Naive B cell (primary cell): ENCODE data around the gene GUK1. TPM values are rescaled to one million over a fixed set of nuclear protein-coding genes. Genes with fewer than 3 reads are reported as not detected.

ENCODE experiments used
- ATAC-seq, 2 donors: fragments of 150-1000 bp; cut with Tn5 transposase; 2 replicates each; pipeline ENCODE4 v1.10.0; 2021; ENCODE audit warnings: low read depth in 2 of 2, mild to moderate bottlenecking in 2 of 2, moderate library complexity in 2 of 2
- DNase-seq: peaks from one replicate; pipeline ENCODE4 v3.0.0; 2022
- H3K27ac Mint-ChIP-seq, 6 donors: one replicate each; pipeline ENCODE4 v1.8.0; 2020 to 2022; ENCODE audit warnings: mild to moderate bottlenecking in 6 of 6, mixed read lengths in 6 of 6, moderate library complexity in 5 of 6, inconsistent platforms in 2 of 6
- H3K27me3 Mint-ChIP-seq, 3 donors: one replicate each; pipeline ENCODE4 v1.8.0; 2021 to 2022; ENCODE audit warnings: mixed read lengths in 3 of 3, mild to moderate bottlenecking in 1 of 3
- H3K36me3 Mint-ChIP-seq, 2 donors: one replicate each; pipeline ENCODE4 v1.8.0; 2020 to 2022; ENCODE audit warnings: mixed read lengths in 2 of 2, inconsistent platforms in 1 of 2, mild to moderate bottlenecking in 1 of 2
- H3K4me1 Mint-ChIP-seq, 3 donors: one replicate each; pipeline ENCODE4 v1.8.0; 2020 to 2022; ENCODE audit warnings: mixed read lengths in 3 of 3, inconsistent platforms in 1 of 3, mild to moderate bottlenecking in 1 of 3, moderate library complexity in 1 of 3
- H3K4me3 Mint-ChIP-seq, 8 donors: one replicate each; pipeline ENCODE4 v1.8.0; 2020 to 2022; ENCODE audit warnings: mild to moderate bottlenecking in 8 of 8, mixed read lengths in 8 of 8, moderate library complexity in 8 of 8, inconsistent platforms in 2 of 8
- H3K9me3 Mint-ChIP-seq, 7 donors: one replicate each; pipeline ENCODE4 v1.8.0; 2020 to 2022; ENCODE audit warnings: mixed read lengths in 7 of 7, mild to moderate bottlenecking in 5 of 7, inconsistent platforms in 2 of 7, moderate library complexity in 1 of 7
- polyA plus RNA-seq, 6 donors: library from polyadenylated mRNA; unstranded; fragments of 300-500 nt; fragmentation: Illumina TruSeq; gene quantifications; one replicate each; pipeline ENCODE4 v1.2.3, GENCODE V29; 2021; ENCODE audit warnings: low read depth in 6 of 6

The GUK1 gene
- polyA plus RNA-seq, 6 donors from 2014 or later: 190 to 350 (median 220) TPM

DNA sequence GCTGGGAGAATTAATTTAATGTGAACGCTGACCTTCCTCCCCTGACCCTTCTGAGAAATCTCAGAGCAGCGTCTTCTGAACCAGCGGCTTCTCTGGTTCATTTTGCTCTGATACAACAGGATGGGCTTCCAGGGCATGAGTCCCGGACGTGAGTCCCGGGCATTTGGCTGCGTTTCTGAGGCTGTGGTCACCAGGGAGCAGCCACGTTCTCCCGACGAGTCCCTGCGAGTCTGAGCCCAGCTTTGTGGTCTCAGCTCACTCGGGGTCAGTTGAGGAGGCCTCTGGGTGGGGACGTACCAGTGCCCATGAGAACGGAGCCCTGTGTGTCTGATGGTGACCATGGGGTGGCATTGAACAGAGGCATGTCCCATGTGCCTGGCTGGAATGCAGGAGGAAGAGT lies 50.1 kb downstream of the GUK1 start:
- no peak for ATAC-seq
- H3K9me3 Mint-ChIP-seq: peaks cover 0 to 6% (median 0%) of the 10 kb centered on the region in 7 donors
- H3K27me3 Mint-ChIP-seq: no peaks in the 10 kb centered on the region
- H3K4me3 Mint-ChIP-seq: no peak overlapping the region
- no peak for DNase-seq
- peaks cover 0 to 4% (median 0%) of the 10 kb centered on the region in 3 donors for H3K4me1 Mint-ChIP-seq
- H3K27ac Mint-ChIP-seq: no peak overlapping the region
- H3K36me3 Mint-ChIP-seq: peaks cover under 1 to 1% of the 10 kb centered on the region in 2 donors

DNA sequence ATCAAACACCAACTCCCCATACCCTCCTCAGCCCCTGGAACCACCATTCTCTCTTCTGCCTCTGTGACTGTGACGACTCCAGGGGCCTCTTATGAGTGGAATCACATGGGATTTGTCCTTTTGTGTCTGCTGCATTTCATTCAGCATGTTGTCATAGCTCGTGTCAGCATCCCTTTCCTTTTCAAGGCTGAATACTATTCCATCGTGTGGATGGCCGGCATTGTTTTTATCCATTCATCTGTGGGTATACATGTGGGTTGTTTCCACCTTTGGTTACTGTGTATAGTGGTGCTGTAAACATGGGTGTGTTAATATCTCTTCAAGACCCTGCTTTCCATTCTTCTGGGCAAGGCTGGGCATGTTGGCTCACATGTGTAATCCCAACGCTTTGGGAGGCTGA lies 50.7 kb downstream of the GUK1 start:
- H3K4me3 Mint-ChIP-seq: no peak overlapping the region
- H3K36me3 Mint-ChIP-seq: peaks cover 6 to 7% of the 10 kb centered on the region in 2 donors
- no peak for DNase-seq
- H3K4me1 Mint-ChIP-seq: peaks cover 0 to 4% (median 0%) of the 10 kb centered on the region in 3 donors
- no peak for ATAC-seq
- no peaks in the 10 kb centered on the region for H3K27me3 Mint-ChIP-seq
- peaks cover 0 to 6% (median 0%) of the 10 kb centered on the region in 7 donors for H3K9me3 Mint-ChIP-seq
- H3K27ac Mint-ChIP-seq: peak overlapping the region in 1 of 6 donors; percentile 26

- Mint-ChIP-seq H3K4me1 (peaks cover 0 to 4% (median 0%) of the 10 kb centered on the region in 3 donors), H3K27ac (no peak overlapping the region), H3K4me3 (no peak overlapping the region), H3K27me3 (no peaks in the 10 kb centered on the region), H3K36me3 (peaks cover 25 to 36% of the 10 kb centered on the region in 2 donors), H3K9me3 (peaks cover 4 to 19% (median 9%) of the 10 kb centered on the region in 7 donors)
- ATAC-seq (no peak), DNase-seq (no peak)
Observed at GRCh38 chr1:228194436-228194835, 54.4 kb downstream of the GUK1 start.

DNA sequence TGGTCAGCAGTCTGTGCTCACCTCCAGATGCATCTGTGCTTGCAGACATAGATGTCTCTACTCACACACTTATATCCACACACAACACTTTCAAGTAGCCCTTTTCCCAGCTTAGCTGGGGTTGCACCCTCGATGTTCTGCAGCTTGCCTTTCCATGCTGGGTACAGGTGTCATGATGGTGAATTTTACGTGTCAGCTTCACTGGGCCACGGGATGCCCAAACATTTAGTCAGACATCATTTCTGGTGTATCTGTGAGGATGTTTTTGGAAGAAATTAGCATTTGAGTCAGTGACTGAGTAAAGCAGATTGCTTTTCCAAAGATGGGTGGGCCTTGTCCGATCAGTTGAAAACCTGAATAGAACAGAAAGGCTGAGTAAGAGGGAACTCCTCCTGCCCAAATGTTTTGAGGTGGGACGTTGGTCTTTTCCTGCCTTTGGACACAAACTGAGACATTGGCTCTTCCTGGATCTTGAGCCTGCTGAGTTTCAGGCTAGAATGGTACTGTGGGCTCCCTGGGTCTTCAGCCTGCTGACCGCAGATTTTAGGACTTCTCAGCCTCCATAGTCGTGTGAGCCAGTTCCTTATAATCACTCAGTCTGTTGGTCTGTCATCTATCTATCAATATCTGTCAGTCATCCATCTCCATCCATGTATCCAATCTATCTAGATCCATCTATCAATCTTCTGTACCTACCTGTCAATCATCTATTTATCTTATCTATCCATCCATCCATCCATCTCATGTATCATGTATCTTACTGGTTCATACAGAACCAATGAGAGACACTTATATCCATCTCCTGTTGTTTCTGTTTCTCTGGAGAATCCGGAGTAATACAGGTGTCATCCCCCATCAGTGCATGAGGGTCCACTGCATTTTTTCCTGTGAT lies 55.1 kb downstream of the GUK1 start:
- Mint-ChIP-seq H3K4me1 (peaks cover 0 to 4% (median 0%) of the 10 kb centered on the region in 3 donors), H3K27ac (peak overlapping the region in 1 of 6 donors; percentile 0), H3K27me3 (no peaks in the 10 kb centered on the region), H3K9me3 (peaks cover 8 to 24% (median 14%) of the 10 kb centered on the region in 7 donors), H3K36me3 (peaks cover 30 to 43% of the 10 kb centered on the region in 2 donors), H3K4me3 (no peak overlapping the region)
- ATAC-seq (no peak), DNase-seq (no peak)

DNA sequence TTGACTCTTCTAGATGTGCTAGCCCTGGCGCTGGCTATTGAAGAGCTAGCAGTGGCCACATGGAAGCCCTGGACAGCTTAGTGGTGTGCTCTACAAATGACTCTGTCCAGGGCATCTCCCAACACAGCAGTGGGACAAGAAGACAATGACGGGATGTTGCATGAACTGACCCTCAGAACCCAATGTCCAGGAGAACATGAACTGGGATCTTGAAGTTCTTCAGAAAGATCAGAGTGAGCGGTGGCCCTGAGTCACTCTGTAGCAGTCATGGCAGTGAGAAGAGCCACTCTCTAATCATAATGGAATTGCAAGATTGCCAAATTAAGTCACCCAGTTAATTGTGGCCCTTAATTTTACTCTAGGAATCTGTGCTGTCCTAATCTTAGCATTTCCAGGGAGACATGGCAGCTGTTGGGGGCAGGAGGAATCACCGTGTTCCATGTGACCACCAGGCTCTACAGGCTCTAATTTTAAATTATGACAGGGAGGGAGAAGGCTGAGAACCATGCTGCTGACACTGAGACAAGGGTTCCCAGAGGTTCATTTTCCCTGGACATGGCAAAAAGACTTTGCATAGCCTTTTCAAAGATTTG lies 57.6 kb downstream of the GUK1 start:
- no peak overlapping the region for H3K27ac Mint-ChIP-seq
- DNase-seq (no peak), ATAC-seq (no peak)
- H3K36me3 Mint-ChIP-seq: peaks cover 30 to 45% of the 10 kb centered on the region in 2 donors
- peaks cover 8 to 33% (median 17%) of the 10 kb centered on the region in 7 donors for H3K9me3 Mint-ChIP-seq
- no peaks in the 10 kb centered on the region for H3K27me3 Mint-ChIP-seq
- H3K4me1 Mint-ChIP-seq: no peaks in the 10 kb centered on the region
- H3K4me3 Mint-ChIP-seq: no peak overlapping the region

Other genes starting within 250 kb of the GUK1 start
- gene WNT9A, start 192.3 kb upstream of the GUK1 start, polyA plus RNA-seq: not detected
- gene WNT3A, start 133.3 kb upstream of the GUK1 start, polyA plus RNA-seq: not detected
- 100 to 1,000 TPM; 412 to 563 (median 456) TPM for gene ARF1, start 57.6 kb upstream of the GUK1 start, polyA plus RNA-seq
- gene C1orf35, start 37.0 kb upstream of the GUK1 start, polyA plus RNA-seq: 10 to 100 TPM in 4 of 6 donors, 1 to 10 TPM in 2; 8.7 to 20.1 (median 13.1) TPM
- 100 to 1,000 TPM in 5 of 6 donors, 10 to 100 TPM in 1; 98.2 to 211 (median 121) TPM for gene MRPL55, start 31.0 kb upstream of the GUK1 start, polyA plus RNA-seq
- not detected for gene GJC2, start 9.7 kb downstream of the GUK1 start, polyA plus RNA-seq
- 10 to 100 TPM in 1 of 6 donors, 1 to 10 TPM in 5; 2.0 to 11.7 (median 3.1) TPM for gene IBA57, start 25.5 kb downstream of the GUK1 start, polyA plus RNA-seq
- gene OBSCN, start 67.8 kb downstream of the GUK1 start, polyA plus RNA-seq: 1 to 10 TPM in 5 of 6 donors, under 1 TPM in 1; 0.78 to 2.5 (median 1.5) TPM